ENCODE results near the gene EYS.
"Not testable (repeated sequence)": the region's sequence is repeated elsewhere in the genome, so short reads cannot be mapped to it uniquely, and the experiment has no call there.

Gene EYS

GRCh38 chr6:65633501-65633900 lies 73.5 kb downstream of the EYS start:
- DNase-seq (ENCODE audit: low read depth in 2 of 2) = no peak

GRCh38 chr6:65631711-65632110 lies 75.3 kb downstream of the EYS start:
- DNase-seq (ENCODE audit: low read depth in 2 of 2) = no peak

GRCh38 chr6:65627434-65627999 lies 79.5 kb downstream of the EYS start:
- DNase-seq (ENCODE audit: low read depth in 2 of 2) = not testable (repeated sequence)

- DNase-seq (ENCODE audit: low read depth in 2 of 2) = no peak
Measured at GRCh38 chr6:65627015-65627414, 80.0 kb downstream of the EYS start.

- no peak for DNase-seq (ENCODE audit: low read depth in 2 of 2)
Measured at GRCh38 chr6:65623566-65623965, 83.5 kb downstream of the EYS start.

- DNase-seq (ENCODE audit: low read depth in 2 of 2) = no peak
Measured at GRCh38 chr6:65610746-65611145, 96.3 kb downstream of the EYS start.

GRCh38 chr6:65595540-65595939 lies 111.5 kb downstream of the EYS start:
- DNase-seq (ENCODE audit: low read depth in 2 of 2) = no peak

- DNase-seq (ENCODE audit: low read depth in 2 of 2) = no peak
Measured at GRCh38 chr6:65570340-65570739, 136.7 kb downstream of the EYS start.

GRCh38 chr6:65569505-65569904 lies 137.5 kb downstream of the EYS start:
- DNase-seq (ENCODE audit: low read depth in 2 of 2) = no peak

- not testable (repeated sequence) for DNase-seq (ENCODE audit: low read depth in 2 of 2)
Measured at GRCh38 chr6:65569056-65569455, 138.0 kb downstream of the EYS start.

- no peak for DNase-seq (ENCODE audit: low read depth in 2 of 2)
Measured at GRCh38 chr6:65566117-65566516, 140.9 kb downstream of the EYS start.

- DNase-seq (ENCODE audit: low read depth in 2 of 2) = no peak
Measured at GRCh38 chr6:65558071-65558470, 149.0 kb downstream of the EYS start.

- no peak for DNase-seq (ENCODE audit: low read depth in 2 of 2)
Measured at GRCh38 chr6:65557224-65557623, 149.8 kb downstream of the EYS start.

GRCh38 chr6:65546894-65547293 lies 160.1 kb downstream of the EYS start:
- DNase-seq (ENCODE audit: low read depth in 2 of 2) = no peak

GRCh38 chr6:65545920-65546319 lies 161.1 kb downstream of the EYS start:
- no peak for DNase-seq (ENCODE audit: low read depth in 2 of 2)

- no peak for DNase-seq (ENCODE audit: low read depth in 2 of 2)
Measured at GRCh38 chr6:65538644-65539043, 168.4 kb downstream of the EYS start.

- no peak for DNase-seq (ENCODE audit: low read depth in 2 of 2)
Measured at GRCh38 chr6:65537600-65537999, 169.4 kb downstream of the EYS start.

GRCh38 chr6:65531533-65531932 lies 175.5 kb downstream of the EYS start:
- DNase-seq (ENCODE audit: low read depth in 2 of 2) = no peak

GRCh38 chr6:65524232-65524631 lies 182.8 kb downstream of the EYS start:
- DNase-seq (ENCODE audit: low read depth in 2 of 2) = no peak

GRCh38 chr6:65505736-65506135 lies 201.3 kb downstream of the EYS start:
- no peak for DNase-seq (ENCODE audit: low read depth in 2 of 2)

GRCh38 chr6:65501045-65501444 lies 206.0 kb downstream of the EYS start:
- DNase-seq (ENCODE audit: low read depth in 2 of 2) = no peak

GRCh38 chr6:65483652-65484051 lies 223.4 kb downstream of the EYS start:
- not testable (repeated sequence) for DNase-seq (ENCODE audit: low read depth in 2 of 2)

GRCh38 chr6:65469650-65470049 lies 237.4 kb downstream of the EYS start:
- DNase-seq (ENCODE audit: low read depth in 2 of 2) = no peak

GRCh38 chr6:65468307-65468706 lies 238.7 kb downstream of the EYS start:
- DNase-seq (ENCODE audit: low read depth in 2 of 2) = no peak
